ENCODE results near the gene SSPN. TPM values are rescaled to one million over a fixed set of nuclear protein-coding genes. Genes with fewer than 3 reads are reported as not detected.

The SSPN gene
- total RNA-seq, 1 experiment from 2014 or later = 0.17 TPM

DNA sequence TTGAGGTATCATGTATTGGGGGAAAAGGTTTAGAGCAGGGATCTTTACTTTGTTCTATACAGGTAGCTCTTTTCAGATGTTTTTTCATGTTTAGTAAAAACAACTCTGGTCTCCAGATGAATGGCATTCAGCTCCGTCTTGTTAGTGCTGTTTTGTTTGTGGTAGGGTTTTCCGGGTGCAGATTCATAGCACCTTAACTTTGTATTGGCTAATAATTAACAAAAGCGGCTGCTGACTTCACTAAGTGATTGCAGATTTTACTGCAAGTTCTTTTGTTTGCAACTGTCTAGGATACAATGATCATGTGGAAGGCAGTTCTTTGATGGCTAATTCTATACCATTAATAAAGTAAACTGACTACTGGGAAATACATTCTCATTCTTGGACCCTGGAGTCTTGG is 38.4 kb upstream of the SSPN start:
- intact Hi-C loops (cut with micrococcal nuclease) = no loop called here
- Histone ChIP-seq H3K9me3 (ENCODE audit: control insufficient read depth in 1 of 2, insufficient read depth in 1 of 2, low read depth in 1 of 2, low read length in 2 of 2) (no peaks in the 10 kb centered on the region), H3K27me3 (ENCODE audit: insufficient read depth, low read length) (no peaks in the 10 kb centered on the region), H3K4me2 (ENCODE audit: low read length) (no peak overlapping the region), H4K20me1 (ENCODE audit: insufficient read depth) (no peaks in the 10 kb centered on the region), H3K4me3 (replicated peaks in 1 of 2; ENCODE audit: low read depth in 1 of 2, low read length in 2 of 2) (no peak overlapping the region), H3K9me2 (ENCODE audit: insufficient read depth) (no peaks in the 10 kb centered on the region), H2AFZ (ENCODE audit: low read depth, low read length, poor library complexity, severe bottlenecking) (no peak overlapping the region), H3K79me2 (ENCODE audit: insufficient read depth, low read length) (no peaks in the 10 kb centered on the region), H3K36me3 (ENCODE audit: control insufficient read depth in 1 of 2, insufficient read depth in 2 of 2, low read length in 2 of 2) (no peaks in the 10 kb centered on the region), H3K27ac (ENCODE audit: low read depth, low read length) (no peak overlapping the region), H3K9ac (ENCODE audit: low read length) (no peak overlapping the region), H3K4me1 (ENCODE audit: control insufficient read depth in 1 of 2, insufficient read depth in 2 of 2, low read length in 2 of 2) (peaks cover 15 to 31% of the 10 kb centered on the region in 2 experiments)
- POLR2A ChIA-PET = no interaction called here
- ATAC-seq = no peak
- BruUV-seq (replicated peaks) = no TSS peak
- RAD21 ChIA-PET (ENCODE audit: low non-redundant PET in 1 of 2, low total read pairs in 2 of 2, uncharacterized antibody in 2 of 2, unreplicated experiment in 2 of 2) = no interaction called here
- TF ChIP-seq, protein P1, sequence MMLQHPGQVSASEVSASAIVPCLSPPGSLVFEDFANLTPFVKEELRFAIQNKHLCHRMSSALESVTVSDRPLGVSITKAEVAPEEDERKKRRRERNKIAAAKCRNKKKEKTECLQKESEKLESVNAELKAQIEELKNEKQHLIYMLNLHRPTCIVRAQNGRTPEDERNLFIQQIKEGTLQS (IDR thresholded peaks at IDR 0.05) = no peak
- TF ChIP-seq, protein P2, sequence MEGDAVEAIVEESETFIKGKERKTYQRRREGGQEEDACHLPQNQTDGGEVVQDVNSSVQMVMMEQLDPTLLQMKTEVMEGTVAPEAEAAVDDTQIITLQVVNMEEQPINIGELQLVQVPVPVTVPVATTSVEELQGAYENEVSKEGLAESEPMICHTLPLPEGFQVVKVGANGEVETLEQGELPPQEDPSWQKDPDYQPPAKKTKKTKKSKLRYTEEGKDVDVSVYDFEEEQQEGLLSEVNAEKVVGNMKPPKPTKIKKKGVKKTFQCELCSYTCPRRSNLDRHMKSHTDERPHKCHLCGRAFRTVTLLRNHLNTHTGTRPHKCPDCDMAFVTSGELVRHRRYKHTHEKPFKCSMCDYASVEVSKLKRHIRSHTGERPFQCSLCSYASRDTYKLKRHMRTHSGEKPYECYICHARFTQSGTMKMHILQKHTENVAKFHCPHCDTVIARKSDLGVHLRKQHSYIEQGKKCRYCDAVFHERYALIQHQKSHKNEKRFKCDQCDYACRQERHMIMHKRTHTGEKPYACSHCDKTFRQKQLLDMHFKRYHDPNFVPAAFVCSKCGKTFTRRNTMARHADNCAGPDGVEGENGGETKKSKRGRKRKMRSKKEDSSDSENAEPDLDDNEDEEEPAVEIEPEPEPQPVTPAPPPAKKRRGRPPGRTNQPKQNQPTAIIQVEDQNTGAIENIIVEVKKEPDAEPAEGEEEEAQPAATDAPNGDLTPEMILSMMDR (IDR thresholded peaks at IDR 0.05 in 2 of 3, conservative IDR thresholded peaks at IDR 0.05 in 1 of 3; ENCODE audit: borderline replicate concordance in 1 of 3, insufficient read depth in 1 of 3, low read depth in 2 of 3, low read length in 2 of 3) = no peak
- TF ChIP-seq EGR1 (IDR thresholded peaks at IDR 0.05; ENCODE audit: low read depth) (no peak), POLR2A (IDR thresholded peaks at IDR 0.05; ENCODE audit: borderline replicate concordance, extremely low read depth, insufficient read depth, insufficient read length) (no peak), ZFX (IDR thresholded peaks at IDR 0.05) (no peak), FOSL1 (IDR thresholded peaks at IDR 0.05; ENCODE audit: low read depth) (no peak), SP1 (IDR thresholded peaks at IDR 0.05; ENCODE audit: low read depth) (no peak), YY1 (IDR thresholded peaks at IDR 0.05; ENCODE audit: extremely low read depth, insufficient replicate concordance, low read depth, low read length) (no peak), ELF1 (IDR thresholded peaks at IDR 0.05; ENCODE audit: borderline replicate concordance, low read depth) (no peak)
- CTCF ChIA-PET = no interaction called here
- no peak for DNase-seq (ENCODE audit: low read depth, low spot score)

All from HCT116 (cell line).